Stimulated activated CD4-positive, alpha-beta T cell treated with anti-CD3 and anti-CD28 coated beads, Interleukin-12 subunit alpha, Interleukin-12 subunit beta, amount 100 ng/mL, for 24 hours (primary cell): ENCODE results near the gene FOCAD.

Source experiments
- DNase-seq, 2 experiments: peaks; one replicate each; pipeline ENCODE4 v3.0.0-alpha.2; 2020; ENCODE audit warnings: low read depth in 2 of 2

FOCAD gene

DNA sequence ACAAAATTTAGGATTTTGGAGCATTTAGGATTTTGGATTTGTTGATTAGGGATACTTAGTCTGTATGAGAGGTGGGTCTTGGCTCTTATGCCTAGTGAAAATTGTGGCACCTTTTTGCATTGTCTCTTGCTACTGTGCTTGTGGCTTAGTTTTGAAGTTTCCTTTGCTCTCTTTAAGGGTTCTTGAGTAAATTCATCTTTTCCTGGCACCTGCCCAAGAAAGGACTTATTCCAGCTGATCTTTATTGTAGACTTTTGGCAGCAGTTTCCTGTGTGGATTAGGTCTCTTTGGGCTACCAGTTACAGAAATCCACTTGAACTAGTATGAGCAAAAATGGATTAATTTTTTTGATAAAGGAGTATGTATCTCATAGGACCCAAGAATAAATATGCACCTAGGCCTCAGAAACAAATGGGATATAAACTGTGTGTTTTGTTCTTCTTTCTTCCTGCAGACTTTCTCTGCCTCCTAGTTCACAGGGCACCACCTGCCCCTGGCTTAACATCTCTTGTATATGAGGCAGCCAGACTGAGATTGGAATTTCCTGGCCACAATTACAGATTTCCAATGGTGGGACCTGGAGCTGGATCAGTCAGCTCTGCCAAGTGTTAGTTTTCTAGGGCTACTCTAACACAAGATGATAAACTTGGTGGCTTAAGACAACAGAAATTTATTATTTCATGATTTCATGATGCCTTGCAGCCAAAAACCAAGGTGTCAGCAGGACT lies 44.6 kb downstream of the FOCAD start:
- no peak for DNase-seq

DNA sequence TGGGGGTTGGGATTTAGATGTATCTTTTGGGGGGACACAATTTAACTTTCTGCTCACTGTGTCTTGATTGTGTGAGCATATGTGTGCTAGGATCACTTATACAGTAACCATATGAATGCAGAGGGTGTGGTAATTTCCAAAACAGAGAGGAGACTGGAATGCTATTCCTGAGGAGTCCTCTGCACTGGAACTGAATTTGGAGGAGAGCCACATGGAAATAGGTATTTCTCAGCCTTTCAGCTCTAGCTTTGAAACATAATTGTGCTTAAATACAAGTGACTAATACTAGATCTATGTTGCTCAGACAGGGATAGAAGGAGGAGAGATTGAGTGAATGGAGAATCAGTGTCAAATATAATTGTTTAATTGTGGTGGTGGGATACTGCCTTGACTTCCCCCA lies 45.5 kb downstream of the FOCAD start:
- DNase-seq, result no peak

DNA sequence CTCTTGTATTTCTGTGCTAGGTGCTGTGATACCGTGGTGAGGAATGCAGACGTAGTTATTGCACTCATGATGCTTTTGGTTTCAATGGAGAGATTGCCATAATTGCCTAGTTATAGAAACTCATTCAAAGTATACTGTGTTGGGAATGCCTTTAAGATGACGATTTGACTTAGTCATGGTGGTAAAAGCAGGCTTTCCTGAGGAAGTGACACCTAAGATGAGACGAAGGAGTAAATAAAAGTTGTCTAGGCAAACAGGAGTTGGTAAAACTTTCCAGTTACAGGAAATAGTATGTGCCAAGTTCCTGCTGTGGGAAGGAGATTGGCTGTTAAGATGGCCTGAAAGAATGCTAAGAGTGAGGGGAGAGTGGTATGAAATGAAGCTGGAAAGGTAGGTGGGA lies 48.1 kb downstream of the FOCAD start:
- DNase-seq, result no peak

DNA sequence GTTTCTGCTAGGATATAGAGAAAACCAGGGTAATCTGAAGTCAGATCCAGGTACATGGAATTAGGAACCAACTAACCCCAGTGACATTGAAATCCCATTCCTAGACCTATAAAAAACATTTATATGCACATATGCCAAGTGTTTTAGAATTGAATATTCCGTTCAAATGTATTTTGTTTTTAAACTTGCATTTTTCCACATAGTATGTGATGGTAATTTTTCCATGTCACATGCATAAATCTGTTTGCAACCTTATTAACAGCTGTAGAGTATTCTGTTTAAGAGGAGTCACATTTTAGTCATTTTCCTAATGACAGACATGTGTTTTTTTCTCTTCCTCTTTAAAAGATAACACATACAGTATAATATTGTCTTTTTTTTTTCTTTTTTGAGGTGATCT lies 50.2 kb downstream of the FOCAD start:
- no peak for DNase-seq

DNA sequence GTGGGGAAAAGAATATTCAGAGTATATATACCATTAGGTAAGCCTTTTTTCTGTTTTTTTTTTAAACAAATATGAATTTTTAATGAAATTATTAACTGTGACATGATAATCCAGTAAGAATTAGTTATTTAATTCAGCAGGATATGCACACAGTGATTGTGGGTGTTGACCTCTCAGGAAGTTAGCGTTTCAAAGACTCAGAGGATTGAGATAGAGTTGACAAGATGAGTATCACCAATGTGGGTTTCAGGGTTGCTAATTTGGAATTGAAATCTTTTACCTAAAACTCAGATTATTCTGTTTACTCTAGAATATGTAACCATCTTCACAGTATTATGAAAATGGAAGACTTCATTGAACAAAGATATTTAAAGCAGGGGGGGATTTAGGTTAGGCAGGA lies 56.2 kb downstream of the FOCAD start:
- no peak for DNase-seq

DNA sequence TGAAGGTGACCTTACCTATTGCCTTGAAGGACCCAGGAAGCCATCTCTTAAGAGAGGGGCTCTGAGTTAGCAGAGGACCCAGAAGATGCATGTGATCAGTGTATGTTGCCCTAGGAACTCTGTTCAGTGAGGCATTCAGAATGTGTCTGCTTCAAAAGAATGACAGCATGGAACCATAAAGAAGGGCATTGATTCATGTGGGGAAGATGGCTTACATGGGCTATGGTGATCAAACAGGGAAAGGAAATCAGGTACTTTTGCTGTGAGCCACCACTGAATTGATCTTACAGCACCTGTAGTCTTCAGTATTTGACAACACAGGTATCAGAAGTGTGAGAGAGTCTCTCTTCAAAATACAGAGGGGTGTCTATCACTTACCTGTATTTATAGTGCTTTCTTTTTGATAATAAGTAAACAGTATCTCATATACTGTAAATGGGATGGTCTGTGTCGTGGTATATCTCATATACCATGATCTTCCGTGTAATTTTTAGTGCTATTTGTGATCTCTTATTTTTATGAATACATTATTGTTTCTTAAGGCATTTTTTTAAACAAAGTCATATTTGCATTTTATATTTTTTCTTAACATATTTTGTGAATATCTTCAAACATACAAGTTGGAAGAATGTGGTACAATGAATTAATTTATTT lies 57.0 kb downstream of the FOCAD start:
- no peak for DNase-seq

DNA sequence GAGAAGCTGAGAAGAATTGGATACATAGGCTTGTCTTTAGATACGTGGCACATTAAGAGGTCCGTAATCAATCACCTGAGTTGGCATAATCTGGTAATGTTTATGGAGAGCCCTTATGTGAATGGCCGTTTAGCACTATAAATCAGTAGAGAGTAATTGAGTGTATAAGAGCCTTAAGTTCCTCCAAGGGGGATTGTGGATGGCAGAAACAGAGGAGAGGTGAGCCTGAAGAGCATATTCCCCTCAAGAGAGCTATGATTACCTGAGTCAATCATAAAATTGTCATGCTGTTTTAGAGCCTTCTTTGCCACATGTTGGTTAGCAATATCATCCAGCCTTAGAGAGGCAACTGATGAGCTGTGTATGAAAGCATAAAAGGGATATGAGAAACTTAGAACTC lies 58.8 kb downstream of the FOCAD start:
- no peak for DNase-seq

DNA sequence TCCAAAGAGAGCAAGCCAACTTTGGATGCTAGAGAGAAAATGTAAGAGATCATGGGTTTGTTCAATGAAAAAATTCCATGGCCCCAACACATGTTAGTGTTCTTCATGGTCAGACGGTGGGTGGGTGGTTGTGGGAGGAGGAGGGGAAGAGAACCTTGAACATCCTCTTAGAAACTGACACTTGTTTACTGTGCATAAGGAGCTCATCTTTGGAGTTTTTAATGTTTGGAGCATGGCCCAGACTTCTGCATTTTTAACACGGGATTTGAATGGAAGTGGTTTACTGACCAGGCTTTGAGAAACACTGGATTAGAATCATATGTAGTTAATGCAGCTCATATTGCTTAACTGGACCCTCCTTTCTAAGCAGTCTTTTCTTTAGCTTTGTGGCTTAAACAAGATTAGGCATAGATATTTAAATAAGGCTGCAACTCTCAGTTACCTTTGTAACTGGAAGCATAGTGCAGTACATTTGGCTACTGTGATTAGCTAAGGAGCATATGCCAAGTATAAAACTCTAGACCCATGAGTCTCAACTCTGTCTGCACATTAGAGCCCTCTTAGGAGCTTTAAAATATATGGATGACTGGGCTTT lies 60.1 kb downstream of the FOCAD start:
- DNase-seq, result no peak

DNA sequence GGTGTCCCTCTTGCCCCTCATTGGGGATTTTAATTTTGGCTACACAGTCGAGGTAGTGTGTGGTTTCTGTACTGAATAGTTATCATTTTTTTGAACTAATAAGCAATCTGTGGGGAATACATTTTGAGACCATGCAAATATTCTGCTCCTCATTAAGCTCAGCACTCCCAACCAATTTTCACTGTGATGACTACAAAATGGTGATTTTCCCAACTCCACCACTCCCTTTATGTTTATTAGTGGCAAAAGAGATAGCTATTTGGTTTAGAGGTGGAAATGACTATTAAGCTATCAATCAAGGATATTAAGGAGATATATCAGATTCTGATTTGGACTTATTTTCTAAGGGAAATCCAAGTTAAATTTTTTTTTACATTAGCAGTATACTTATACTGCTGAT lies 62.9 kb downstream of the FOCAD start:
- no peak for DNase-seq

DNA sequence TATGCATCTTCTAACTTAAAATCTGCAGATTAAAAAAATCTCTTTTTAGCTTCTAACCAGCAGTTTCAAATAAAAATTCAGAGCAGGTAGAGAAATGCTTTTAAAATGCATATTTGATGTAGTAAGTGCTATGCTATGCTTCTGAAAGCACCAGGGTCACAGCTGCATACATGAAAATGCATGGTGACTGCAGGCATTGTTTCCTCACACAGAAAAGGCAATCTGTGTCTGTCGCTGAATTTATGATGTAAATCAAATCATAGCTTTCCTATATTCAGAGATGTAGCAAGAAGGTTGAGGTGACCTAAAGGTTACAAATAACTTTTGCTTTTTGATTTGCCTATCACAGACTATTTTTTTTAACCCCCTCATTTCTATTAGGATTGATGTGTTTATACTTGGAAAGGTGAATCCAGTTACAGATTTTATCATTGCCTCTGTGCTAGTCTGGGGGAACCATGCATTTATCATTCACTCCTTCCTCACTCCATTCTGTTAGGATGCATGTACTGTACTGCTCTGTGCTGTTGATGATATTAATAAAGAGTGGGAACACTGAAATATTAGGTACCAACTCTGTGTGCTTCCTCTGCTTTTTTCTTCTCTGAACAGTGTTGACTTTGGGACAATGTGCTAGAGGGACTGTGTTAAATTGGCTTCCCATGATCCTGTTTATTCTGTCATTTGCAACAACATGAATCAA lies 65.6 kb downstream of the FOCAD start:
- no peak for DNase-seq

DNA sequence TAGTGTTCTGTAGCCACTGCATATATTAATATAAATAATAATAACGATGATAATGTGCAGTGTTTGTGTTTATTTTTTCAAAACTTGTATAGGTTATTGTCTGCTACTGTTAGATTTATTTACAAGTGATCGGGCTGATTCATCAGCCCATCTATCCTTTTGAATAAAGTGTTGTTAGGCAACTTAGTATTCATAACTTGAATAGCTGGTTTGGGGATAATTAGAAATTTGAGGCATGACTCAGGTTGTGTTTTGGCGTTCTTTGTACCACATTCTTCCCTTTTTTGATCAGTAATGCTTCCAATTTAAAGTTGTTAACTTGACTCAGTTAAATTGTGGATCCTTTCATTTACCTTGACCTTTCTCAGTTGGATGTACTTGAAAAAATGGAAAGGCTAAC lies 69.7 kb downstream of the FOCAD start:
- no peak for DNase-seq

DNA sequence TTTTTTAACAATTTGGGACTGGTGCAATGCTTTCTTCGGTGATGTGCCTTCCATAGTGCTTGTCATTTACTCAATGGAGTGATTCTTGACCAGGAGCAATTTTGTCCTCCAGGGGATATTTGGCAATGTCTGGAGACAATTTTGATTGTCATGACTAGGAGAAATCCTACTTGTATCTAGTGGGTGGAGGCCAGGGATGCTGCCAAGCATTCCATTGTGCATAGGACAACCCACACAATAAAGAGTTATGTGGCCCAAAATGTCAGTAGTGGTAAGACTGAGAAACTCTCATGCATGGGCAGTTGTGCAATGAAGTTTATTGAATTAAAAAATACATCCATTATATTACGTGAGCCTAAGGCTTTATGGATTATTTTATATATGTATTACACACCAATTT lies 70.5 kb downstream of the FOCAD start:
- DNase-seq, result no peak

DNA sequence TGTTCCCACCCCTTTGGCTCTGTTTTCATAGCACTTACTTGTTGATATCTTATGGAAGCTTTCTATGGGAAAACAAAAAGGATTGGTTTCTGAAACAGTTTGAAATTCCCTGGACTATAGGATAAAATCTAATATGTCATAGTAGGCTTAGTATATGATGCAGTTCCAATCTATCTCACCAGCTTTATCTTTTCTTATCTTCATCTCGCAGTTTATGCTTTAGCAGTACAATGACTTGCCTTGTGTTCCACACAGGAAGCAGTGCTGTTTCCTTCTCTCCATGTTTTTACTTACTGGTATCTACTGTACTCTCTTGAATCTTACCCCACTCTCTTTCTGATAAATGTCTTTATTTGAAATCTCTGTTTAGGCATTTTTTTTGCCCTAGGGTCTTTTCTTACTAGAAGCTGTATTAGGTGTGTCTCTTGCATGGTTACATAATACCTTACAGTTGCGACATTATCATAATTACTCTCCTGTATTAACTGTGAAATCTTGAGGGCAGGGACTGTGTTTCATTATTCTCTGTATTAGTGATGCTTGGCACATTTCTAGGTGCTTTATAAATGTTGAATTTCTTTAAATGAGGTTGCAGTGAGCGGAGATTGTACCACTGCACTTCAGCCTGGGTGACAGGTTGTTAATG lies 76.3 kb downstream of the FOCAD start:
- no peak for DNase-seq

DNA sequence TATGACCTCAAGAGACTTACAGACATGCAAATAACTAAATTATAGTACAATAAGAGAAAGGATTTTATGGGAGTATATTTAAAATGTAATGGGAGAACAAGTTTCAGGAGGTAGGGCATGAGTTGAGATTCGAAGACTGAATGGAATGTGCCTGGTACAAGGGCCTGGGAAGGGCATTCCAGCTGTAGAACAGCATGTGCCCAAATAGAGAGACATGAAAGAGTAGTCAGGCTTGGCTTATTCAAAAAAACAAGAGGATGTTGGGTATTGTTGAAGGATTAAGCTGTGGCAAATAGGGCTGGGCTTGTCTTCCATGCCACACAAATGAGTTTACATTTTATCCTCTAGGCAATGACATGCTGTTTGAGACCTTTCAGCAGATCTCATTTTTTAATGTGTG lies 86.9 kb downstream of the FOCAD start:
- DNase-seq, result no peak

DNA sequence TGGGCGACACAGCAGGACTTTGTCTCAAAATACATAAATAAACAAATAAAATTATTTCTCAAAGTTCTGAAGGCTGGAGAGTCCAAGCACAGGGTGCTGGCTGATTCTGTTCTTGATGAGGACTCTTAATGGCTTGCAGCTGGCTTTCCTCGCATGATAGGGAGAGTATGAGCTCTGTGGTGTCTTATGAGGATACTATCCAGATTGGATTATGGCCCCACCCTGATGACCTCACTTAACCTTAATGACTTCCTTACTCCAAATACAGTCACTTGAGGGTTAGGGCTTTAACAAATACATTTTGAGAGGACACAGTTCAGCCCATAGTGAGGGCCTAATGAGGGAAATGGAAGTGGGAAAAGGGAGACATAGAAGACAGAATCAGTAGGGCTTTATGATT lies 87.7 kb downstream of the FOCAD start:
- no peak for DNase-seq

DNA sequence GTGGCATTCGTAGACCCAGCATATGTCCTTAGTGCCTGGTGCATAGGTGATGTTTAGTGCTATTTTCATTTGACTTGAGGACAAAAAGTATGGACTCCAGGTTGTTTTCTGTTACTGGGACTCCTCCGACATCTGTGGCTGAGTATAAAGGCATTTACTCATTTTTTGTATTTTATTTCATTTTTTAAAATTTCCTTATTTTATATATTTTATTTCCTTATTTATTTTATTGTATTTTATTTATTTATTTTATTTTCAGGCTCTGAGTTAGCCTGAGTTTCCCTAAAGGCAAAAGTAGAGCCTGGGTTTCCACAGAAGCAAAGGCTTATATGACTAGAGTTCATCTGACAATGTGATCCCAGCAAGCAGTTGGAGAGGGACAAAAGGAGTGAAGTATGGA lies 91.6 kb downstream of the FOCAD start:
- DNase-seq, result no peak

DNA sequence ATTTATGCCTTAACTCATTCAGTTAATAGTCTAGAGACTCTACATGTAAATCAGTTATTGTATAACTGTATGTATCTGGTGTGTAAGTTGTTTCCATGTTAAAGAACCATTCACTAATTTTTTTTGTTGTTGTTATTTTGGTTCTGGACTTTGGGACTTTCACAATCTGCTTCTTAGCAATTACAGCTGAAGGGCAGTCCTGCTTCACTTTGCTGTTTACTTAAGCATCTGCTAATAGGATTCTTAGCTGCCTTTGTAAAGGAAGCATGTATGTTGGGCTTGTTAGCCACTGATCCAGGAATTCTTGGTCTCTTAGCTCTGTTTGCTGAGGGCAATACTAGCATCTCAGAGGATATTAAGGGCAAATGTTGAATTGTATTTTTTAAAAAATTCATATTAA lies 97.0 kb downstream of the FOCAD start:
- DNase-seq, result no peak

DNA sequence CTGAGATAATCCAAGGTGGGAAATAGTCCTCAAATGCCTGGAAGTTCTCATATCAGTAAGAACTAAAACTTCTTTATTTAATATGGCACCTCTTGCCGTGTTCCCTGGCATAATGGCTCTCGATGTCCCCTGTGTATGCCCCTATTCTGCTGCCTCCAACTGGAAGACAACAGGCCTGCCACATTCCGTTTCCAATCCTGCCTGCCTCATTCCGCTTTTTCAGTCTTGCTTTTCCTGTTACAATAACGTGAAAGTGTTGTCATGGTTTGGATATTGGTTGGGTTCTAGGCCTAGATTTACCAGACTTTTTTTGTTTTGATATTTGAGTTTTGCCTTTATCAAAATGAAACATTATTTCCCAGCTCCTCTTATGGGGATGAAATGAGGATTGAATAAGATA lies 98.2 kb downstream of the FOCAD start:
- no peak for DNase-seq

DNA sequence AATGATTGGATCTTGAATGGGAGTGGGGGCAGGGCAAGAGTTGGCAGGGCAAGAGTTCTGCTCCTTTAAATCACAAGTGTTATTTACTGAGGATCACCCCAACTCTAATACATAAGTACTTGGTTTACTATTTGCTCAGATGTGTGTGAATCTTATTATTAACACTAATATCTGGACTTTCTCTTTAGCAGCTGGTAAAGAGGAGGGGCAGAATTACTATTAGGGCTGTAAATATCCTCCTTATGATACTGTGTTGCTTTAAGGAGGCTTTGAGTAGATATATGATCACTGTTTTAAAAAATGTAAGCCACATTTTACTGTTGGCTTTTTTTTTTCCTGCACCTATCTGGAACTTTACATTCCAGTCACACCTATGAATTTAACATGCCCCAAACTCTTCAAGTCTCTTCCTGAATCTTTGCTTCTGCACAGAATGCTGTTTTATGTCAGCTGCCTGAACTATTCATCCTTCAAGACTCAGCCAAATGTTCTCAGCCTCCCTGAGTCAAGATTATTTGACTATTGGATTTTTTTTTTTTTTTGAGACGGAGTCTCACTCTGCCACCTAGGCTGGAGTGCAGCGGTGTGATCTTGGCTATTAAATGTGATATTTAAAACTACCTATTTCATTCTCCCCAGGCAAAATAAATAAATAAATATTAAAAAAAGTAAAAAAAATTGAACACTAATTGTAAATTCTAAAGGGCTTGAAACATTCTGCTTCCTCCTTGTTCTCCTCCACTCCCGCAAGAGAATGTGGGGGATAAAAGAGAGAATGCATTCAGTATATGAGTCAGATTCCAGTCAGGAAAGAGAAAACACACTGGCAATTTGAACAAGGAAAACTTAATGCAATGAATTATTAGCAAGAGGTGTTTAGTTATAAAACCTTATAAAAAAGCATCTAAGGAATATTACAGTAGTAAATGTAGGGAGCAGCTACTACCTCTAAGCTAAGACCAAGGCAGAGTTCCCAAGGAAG lies 99.3 kb downstream of the FOCAD start:
- no peak for DNase-seq

DNA sequence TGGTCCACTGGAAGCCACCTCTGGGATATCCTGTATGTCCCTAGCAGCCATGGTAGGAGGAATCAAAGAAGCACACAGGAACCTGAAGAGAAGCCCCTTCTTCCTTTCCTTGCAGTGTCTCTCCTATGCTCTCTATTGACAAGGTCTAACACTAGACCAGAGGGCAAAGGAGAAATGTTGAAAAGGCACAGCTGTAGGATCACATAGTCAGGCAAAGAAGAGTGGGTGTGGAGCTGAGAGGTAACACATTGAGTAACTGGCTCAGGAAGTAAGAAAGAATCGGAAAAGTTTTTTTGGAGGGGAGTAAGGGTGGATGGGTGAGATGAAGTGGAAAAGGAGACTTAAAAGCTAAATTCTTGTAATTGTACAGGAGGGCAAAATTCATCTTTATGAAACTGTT lies 100.1 kb downstream of the FOCAD start:
- no peak for DNase-seq

DNA sequence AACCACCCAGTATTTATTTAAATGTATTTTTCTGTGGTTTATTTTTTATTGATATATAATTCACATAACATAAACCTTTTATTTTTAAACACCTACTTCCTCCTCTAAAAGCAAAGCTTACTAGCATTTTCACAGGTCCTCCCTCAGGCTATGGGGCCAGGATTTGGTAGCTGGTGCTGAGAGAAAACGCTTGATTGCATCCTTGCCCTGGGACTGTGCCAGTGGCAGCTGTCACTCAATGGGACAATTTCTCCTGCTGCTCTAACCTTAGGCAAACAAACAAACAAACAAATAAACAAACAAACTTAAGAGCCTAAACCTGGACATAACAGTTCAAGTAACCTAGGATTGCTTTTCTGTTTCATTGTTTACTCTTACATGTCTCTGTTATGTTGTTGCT lies 102.7 kb downstream of the FOCAD start:
- no peak for DNase-seq
